IPS-NIHi11 (cell line): ENCODE data around the gene OAF.
A peak's percentile ranks its signal among the peaks of the same experiment; 100 is the strongest.

Experiments used
- DNase-seq: peaks from one replicate; pipeline ENCODE4 v3.0.0; 2012; ENCODE audit warnings: mixed read lengths, low spot score

OAF gene

DNA sequence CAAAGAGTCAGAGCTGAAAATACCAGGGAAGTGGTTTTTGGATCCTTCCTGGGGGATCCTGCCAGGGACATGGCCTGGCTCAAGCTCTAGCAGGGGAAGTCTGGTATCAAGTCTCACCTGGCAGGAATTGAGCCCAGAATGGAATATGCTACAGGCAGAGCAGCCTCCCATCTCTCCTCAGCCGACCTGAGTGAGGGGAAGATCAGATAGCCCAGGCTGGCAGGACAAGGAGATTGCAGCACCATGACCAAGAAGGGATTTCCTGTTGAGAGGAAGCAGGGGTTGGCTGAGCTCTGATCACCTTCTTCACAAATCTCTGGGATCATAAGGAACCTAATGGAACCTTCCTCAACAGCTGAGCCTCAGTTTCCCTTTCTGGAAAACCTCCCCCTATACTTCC is 13.0 kb downstream of the OAF start:
- DNase-seq = no peak

DNA sequence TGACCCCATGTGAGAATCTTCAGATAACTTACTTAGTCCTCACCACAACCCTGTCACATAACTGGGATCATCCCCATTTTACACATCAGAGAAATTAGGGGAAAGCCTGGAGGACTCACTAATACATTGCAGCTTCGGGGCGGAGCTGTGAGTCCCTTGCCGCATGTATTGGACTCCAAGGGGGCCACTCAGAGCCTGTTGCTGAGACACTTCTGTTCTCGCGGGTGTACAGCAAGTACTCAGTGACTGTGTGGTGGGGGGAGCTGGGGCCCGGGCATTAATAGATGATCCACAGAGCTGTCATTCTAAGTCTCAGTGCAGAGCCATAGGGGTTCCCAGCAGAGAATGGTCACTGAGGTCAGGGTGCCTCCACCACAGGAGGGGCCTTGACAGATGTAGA is 13.5 kb downstream of the OAF start:
- DNase-seq = no peak

DNA sequence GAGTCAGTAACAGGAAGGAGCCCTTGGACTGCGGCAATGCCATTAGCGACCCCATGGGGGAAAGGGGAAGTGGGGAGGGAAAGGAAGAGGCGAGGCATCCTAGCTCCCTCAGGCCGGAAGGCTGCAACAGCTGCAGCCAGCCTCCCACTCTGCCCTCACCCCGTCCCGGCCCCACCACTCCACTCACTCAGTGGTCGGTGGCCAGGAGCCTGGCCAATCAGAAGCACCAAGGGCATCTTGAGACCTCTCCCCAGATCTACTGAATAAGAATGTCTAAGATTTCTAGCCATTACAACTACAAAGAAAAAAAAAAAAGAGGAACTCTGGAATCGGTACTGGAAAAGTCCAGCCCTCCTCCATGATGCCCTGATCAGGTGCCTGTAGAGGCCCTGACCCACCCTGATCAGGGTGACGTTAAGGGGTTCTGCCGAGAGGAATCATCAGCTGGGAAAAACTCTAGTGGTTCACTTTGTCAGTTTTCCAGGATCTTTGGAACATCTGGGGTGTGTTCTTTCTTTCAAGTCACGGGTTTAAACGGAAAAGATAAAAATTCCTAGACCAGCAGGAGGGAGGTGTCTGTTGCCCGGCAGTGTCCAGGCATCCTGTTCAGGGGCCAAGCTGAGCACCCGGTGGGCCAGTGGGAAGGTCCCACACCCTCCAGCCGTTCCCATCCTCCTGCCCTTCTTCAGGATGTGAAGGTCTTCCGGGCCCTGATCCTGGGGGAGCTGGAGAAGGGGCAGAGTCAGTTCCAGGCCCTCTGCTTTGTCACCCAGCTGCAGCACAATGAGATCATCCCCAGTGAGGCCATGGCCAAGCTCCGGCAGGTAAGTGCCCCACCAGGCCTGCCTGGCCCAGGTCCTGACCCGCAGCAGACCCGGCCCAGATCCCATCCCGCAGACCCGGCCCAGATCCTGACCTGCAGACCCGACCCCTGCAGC is 14.4 kb downstream of the OAF start:
- DNase-seq = no peak

DNA sequence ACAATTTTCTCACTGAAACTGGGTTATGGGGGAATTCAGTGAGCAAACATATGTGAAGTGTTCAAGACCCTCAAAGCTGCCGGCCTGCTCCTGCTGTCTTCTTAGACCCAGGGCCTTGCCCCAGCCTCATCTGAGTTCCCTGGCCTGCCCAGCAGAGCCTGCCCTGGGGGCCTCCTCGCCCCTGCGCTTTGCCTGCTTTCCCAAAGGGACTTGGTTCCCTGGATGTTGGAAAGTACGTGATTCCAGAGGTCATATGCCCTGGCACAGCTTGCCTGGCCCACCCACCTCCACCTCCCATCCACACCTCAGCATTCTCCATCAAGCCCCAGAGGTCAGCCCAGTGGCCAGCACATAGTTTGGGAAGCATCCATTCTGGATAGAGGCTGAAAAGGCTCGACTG is 15.4 kb downstream of the OAF start:
- DNase-seq = no peak

DNA sequence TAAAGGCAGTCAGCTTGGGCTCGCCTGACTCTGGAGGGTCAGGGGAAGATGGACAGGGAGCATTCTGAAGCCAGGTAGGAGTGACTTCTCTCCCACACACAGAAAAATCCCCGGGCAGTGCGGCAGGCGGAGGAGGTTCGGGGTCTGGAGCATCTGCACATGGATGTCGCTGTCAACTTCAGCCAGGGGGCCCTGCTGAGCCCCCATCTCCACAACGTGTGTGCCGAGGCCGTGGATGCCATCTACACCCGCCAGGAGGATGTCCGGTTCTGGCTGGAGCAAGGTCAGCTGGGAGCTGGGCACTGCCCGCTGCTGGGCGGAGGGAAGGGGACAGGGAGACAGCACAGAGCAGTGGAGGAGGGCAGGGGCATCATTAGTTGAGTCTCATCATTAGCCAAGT is 15.9 kb downstream of the OAF start:
- DNase-seq = no peak

DNA sequence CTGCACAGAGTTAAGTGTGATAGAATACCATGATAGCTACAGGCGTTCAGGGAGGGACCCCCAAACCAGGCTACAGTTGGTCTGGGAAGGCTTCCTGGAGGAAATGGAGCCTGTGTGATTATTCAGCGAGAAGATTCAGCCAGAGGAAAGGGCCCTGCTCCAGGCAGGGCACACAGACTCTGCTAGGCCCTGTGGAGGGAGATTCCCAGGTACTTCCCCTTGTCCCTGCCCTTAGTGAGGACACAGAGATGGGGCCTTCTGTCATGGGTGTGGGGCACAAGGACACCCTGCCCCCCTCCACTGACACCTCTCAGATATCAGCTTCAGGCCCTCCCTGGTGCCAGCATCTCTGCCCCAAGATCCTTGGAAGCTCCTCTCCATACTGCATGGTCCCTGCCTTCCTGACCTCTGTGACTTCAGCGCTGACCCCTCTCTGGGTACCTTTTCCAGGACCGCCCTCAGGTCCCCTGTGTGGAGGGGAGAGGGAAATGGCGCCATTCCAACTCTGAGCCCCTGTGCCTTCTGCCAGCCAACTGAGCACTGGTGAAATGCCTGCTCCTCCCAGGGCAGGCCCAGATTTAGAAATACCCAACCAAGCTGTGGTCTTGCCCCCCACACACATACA is 16.5 kb downstream of the OAF start:
- DNase-seq = no peak

DNA sequence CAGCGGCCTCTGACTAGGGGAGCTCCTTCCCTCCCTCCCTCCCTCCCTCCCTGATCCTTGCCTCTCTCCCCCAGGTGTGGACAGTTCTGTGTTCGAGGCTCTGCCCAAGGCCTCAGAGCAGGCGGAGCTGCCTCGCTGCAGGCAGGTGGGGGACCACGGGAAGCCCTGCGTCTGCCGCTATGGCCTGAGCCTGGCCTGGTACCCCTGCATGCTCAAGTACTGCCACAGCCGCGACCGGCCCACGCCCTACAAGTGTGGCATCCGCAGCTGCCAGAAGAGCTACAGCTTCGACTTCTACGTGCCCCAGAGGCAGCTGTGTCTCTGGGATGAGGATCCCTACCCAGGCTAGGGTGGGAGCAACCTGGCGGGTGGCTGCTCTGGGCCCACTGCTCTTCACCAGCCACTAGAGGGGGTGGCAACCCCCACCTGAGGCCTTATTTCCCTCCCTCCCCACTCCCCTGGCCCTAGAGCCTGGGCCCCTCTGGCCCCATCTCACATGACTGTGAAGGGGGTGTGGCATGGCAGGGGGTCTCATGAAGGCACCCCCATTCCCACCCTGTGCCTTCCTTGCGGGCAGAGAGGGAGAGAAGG is 18.1 kb downstream of the OAF start:
- DNase-seq = peak; percentile 76

DNA sequence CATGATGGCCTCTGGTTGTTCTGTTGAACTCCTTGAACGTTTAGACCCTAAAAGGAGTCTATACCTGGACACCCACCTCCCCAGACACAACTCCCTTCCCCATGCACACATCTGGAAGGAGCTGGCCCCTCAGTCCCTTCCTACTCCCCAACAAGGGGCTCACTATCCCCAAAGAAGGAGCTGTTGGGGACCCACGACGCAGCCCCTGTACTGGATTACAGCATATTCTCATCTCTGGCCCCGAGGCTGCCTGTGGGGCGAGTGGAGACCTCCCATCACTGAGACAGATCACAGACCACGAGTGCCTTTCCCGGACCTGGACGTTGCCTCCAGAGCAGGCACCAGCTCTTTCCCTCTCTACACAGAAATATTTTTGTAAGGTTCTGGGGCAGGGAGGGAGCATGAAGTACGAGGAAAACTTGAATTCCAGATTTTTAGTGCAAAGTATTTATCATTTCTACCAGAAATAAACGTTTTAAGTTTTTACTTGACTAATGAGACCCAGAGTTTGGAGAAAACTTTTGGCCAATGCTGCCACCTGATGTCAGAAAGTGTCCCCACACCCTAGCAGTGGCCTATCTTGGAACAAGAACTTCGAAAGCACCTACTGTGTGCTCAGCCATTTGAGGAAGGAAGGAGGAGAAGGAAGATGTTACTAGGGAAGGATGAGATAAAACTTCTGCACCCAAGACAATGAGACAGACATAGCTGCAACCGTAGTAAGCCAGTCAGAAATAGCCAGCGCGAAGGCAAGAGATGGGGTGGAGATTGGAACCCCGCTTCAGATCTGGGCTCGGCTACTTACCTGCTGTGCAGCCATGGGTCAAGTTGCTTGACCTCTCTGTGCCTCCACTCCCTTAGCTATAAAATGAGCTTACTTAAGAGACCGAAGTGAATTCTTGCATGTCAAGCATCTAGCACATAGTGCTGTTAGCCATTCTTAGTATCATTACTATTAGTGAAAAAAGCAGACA is 18.9 kb downstream of the OAF start:
- peak; percentile 66 for DNase-seq

DNA sequence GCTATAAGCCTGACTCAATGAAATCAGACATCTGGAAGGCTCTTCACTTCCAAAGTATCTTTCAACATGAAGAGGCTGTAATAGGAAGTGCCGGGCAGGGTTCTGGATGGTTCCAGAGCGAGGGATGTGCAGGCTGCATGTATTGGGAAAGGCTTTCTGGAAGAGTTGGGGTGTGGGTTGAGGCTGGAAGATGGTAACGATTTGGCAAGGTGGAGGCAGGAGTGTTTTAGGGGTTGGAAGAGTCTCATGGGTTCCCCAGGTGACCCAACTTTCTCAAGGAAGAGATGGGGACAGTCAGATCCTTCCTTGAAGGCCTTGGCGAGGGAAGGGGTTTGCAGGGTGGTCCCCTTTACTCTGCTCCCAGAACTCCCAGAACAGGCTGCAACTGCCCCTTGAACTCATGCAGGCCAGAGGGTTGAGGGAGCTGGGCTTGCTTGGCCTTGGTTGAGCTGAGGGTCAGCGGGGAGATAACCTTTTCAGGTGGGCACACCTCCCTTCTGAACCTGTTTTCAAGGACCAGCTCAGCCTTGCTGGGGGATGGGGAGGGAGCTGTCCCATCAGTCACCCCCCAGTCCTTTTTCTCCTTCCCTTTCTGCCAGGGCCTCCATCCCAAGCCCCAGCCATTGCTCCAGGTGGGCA is 19.7 kb downstream of the OAF start:
- DNase-seq = no peak

DNA sequence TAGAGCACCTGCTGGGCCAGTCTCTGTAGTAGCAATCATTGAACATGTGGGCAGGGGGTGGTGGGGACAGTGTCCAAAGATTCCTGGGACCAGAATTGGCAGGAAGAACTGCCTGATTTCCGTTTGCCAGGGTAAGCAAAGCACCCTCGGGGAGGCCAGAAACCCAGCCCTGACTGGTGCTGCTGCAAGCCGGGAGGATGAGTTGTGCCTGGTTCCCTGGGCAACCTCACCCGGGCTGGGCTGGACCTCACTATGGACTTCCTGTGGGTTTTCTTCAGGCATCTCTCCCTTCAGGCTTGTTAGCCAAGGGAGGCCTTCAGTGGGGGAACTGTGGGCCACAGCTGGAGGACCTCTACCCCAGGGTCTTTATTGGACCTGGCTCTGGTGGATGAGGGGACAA is 21.1 kb downstream of the OAF start:
- DNase-seq = no peak

DNA sequence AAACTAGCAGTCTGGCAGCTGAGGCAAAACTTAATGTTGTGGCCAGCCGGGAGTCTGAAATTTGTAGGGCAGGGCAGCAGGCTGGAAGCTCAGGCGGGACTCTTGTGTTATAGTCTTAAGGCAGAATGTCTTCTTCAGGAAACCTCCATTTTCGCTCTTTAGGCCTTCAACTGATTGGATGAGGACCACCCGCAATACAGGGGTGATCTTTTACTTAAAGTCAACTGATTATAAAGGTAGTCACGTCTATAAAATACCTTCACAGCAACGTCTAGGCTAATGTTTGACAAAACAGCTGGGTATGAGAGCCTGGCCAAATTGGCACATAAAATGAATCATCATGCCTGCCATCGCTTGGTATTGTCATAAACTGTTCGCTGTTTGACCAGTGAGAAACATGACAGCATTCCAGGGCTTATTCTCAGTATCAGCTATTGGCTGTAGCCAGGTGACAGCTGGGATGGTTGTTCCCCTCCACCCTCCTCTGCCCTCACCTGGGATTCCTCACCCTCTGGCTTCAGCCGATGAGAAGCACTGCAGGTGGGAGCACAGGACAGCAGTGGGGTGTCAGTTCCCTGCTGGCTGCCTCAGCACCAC is 22.5 kb downstream of the OAF start:
- no peak for DNase-seq

DNA sequence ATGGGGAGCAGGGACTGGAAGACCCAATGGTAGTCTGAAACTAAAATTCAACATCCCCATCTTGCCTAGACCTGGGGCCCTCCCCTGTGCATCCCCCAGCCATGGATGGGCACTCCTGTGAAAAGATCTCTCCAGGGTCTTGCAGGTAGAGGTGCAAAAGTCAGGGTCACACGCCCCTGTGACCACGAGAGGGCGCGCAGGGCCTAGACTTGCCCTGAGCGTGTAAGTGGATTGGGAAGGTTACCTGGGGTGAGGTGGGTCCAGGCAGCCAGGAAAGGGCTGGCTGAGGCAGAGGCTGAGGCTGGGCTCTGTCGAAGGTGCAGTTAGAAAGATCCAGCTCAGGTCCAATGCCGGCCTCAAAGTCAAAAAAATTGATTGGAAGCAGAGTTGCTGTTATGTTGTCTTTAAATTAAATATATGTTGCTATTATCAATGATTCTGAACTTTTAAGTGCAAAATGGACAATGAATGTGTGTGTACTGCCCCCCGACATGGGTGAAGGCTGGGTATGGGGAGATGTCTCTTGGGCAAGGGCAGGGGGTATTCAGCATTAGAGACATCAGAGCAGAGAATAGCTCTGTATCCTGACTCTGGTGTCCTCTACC is 24.3 kb downstream of the OAF start:
- DNase-seq = peak; percentile 91

DNA sequence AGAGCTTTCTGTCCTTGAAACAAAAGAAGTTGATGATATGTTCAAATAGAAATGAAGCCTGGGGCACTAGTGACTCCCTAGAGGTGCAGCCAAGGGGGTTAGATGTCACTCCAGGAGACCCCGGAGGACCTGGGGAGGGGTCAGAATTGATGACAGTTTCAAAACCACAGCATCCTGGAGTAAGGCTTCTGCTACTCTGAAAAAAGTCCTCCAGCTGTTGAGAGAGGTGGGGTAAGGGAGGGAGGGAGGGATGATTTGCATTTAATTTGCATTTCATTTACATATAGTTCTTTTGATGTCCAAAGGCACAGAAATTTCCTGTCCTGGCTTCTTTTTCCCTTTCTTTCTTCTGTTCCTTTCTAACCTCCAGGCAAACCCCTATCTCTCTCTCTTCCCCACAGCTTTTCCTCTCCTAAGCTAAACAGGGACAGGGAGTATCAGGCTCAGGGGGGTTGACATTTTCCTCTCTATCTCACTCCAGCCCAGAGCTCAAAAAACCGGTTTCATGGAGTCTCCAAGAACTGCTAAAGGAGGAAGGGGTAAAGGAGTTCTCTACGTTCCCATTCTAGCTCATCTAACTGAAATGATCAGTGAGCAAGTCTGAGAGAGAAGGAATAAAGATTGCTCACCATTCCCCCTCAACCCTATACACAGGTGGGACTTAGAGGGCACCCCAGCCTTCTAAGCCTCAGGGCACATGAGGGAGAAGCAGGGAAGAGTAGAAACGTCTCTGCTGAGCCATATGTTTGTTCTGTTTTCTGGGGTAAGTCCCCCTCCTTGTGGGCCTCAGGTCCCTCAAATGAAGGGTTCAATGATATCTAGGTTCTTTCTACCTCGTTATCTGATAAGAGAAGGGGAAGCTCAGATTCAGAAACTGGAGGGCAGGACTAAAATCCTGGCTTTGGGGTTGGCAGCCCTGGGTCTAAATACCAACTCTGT is 25.6 kb downstream of the OAF start:
- DNase-seq = no peak

DNA sequence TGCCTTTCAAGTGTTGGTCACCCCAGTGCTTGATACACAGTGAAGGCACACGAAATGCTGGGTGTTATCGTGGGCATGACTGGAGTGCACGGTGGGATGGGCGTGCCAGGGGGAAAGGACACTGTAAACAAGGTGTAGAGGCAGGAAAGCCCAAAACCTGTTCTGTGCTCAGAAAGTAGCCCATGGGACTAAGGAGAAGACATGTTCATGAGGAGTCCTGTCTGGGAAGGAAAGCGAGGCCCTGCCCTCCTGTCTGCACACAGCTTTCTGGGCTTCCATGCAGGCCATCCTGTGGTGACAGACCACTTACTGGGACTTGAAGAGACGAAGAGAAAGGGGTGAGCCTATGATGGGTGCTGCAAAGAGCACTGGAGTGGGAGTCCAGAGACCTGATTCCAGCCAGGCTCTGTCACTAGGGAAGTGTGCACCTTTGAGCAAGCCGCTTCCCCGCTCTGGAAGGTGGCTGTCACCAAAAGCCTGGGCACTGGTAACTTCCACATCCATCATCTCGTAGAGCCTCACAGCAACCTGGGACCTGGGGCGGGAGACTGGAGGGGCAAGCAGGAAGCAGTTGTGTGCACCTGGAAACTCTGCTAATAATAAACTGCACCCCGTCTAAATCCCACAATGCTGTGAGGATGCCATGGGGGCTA is 28.3 kb downstream of the OAF start:
- no peak for DNase-seq

DNA sequence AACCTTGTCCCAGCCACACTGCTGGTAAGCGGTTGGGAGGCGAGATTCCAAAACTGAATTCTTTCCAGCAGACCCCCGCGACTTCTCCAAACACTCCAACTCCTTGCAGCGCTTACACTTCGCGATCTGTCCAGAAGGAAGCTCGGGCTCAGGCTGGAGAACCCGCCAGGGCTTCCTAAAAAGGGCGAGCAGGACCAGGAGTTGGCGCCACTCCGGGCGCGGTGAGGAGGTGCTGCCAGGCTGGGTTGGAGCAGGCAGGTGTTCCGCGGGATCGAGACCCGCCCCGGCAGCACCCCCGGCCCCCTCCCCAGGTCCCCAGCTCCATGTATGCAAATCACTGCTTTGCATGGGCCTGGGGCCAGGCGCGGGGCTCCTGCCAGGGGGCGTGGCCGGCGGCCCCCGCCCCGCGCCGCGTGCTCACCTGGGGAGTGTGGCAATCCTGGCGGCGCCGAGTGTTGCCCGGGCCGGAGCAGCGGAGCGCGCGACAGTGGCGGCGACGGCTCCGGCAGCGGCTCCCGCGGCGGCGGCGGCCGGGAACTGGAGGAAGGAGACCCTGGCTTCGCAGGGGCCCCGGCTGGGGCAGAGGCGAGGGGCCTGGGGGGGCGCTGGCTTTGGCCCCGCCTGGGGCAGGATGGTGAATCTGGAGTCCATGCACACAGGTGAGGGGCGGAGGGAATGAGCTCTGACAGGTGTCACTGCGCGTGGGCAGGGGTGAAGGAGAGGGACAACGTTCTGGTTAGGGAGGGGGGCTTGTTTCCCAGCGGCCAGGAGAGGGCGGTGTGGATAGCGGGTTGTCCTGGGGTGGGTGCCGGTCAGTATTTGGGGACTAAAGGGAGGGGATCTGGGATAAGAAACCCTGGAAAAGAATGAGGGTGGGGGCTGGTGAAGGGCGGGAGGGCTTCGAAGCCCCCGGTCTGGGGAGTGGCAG is 29.1 kb downstream of the OAF start, which contains the start of gene POU2F3:
POU2F3 (plus strand) TSS at position 428 of the 928 bp plus-strand sequence; CDS start at position 632, 204 bp downstream.
- peak; percentile 79 for DNase-seq

DNA sequence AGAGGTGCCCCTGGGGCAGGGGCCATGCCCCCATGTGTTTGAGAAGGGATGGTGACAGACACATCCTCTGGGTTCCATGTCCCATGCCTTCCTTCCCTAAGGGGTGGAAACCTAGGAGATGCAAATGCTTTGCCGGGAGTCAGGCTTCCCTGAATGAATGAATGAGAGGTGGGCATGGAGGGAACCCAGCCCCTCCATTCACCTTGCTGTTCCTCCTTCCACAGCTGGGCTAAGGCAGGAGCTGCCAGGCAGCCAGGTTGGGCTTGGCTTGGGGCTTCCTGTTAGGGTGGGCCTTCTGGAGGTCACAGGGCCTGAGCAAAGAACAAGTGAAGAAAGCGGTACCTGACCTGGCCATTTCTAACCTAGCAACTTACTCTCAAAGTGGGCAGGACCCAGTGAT is 30.0 kb downstream of the OAF start:
- DNase-seq = no peak

DNA sequence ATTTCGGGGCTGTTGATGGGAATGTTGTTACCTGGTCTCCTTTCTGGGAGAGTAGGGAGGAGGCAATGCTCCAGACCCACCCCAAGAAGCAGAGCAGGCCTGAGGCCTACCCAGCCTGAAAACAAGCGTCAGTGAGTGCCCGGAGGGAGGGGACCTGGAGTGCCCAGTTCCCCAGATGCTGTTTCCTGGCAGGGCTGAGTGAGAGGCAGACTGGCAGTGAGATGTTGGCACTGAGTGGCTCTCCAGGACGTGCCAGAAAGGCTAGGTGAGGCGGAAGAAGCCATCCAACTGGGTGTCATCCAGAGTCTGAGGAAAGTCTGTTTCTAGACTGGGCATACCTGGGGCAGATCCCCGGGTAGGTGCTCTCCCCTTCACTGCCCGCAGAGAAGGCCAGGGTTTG is 30.4 kb downstream of the OAF start:
- DNase-seq = no peak

DNA sequence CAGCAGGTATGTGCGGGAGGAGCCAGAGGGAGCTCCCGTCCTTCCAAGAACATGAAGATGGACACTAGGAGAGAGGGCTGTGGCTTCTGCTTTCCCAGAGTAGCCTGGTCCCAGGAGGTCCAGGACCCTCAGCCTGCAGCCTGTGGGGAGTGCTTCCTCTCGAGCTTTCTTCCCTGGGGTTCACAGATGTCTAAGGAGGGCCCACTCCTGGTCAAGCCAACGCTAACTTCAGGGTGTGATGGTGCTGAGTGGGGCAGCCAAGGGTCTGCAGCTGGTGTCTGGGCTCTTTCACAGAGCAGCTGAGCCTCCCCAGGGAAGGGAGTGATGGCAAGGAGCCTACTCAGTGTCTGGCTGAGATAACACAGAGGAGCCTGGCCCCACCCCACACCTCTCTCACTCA is 32.4 kb downstream of the OAF start:
- no peak for DNase-seq
